Measurements from ENCODE around the gene TRIM64.
"Not testable (repeated sequence)": the region's sequence is repeated elsewhere in the genome, so short reads cannot be mapped to it uniquely, and the experiment has no call there.

The TRIM64 gene

GRCh38 chr11:89965737-89966136 is at the start of gene TRIM64:
Gene TRIM64 (plus strand): TSS chr11:89966037. CDS start chr11:89968504, 2,467 bp downstream.
- not testable (repeated sequence) for DNase-seq (ENCODE audit: low read depth in 2 of 2)

- DNase-seq (ENCODE audit: low read depth in 2 of 2) = no peak
These were observed 43.6 kb upstream of the TRIM64 start, which contains the start of gene TRIM49D1 for GRCh38 chr11:89922195-89922660. Gene TRIM49D1 (minus strand): TSS chr11:89922245. CDS start chr11:89917710, 4,535 bp downstream.

GRCh38 chr11:89923764-89924163 is 42.1 kb upstream of the TRIM64 start, which contains the start of gene TRIM49D2:
Gene TRIM49D2 (plus strand): TSS chr11:89924064. CDS start chr11:89926762, 2,698 bp downstream.
- not testable (repeated sequence) for DNase-seq (ENCODE audit: low read depth in 2 of 2)

GRCh38 chr11:89960833-89961232 is 5.0 kb upstream of the TRIM64 start:
- not testable (repeated sequence) for DNase-seq (ENCODE audit: low read depth in 2 of 2)
